Upper lobe of left lung (tissue), 6 donors: ENCODE measurements around the gene MUC21. TPM values are rescaled to one million over a fixed set of nuclear protein-coding genes. Genes with fewer than 3 reads are reported as not detected.

ENCODE experiments used
- ATAC-seq, 2 donors: fragments of 200-7000 bp; cut with Tn5 transposase; one replicate each; pipeline ENCODE4 v1.9.1; 2022; ENCODE audit warnings: mild to moderate bottlenecking in 2 of 2, moderate library complexity in 2 of 2; ENCODE audit not compliant: low FRiP score in 2 of 2
- DNase-seq, 2 donors: peaks; one replicate each; pipeline ENCODE4 v3.0.0-alpha.2; 2019 to 2020
- H3K27ac ChIP-seq, 4 donors: fragments of 200-600 bp; sonication (generic); one replicate each; pipeline ENCODE4 v1.5.1; 2016 to 2019
- H3K27me3 ChIP-seq, 4 donors: fragments of 200-600 bp; sonication (generic); one replicate each; pipeline ENCODE4 v1.5.1; 2017 to 2019
- H3K36me3 ChIP-seq, 4 donors: fragments of 200-600 bp; sonication (generic); one replicate each; pipeline ENCODE4 v1.5.1; 2016 to 2019
- H3K4me1 ChIP-seq, 4 donors: fragments of 200-600 bp; sonication (generic); one replicate each; pipeline ENCODE4 v1.5.1; 2018 to 2019
- H3K4me3 ChIP-seq, 4 donors: fragments of 200-600 bp; sonication (generic); one replicate each; pipeline ENCODE4 v1.5.1; 2017 to 2019; ENCODE audit warnings: mild to moderate bottlenecking in 2 of 4, moderate library complexity in 1 of 4
- H3K9me3 ChIP-seq, 4 donors: fragments of 200-600 bp; sonication (generic); one replicate each; pipeline ENCODE4 v1.5.1; 2018 to 2019
- CTCF ChIP-seq, 6 experiments: fragments of 450-650 bp in 4 of 6; fragments of 200-600 bp in 2 of 6; sonication (generic) in 2 of 6; IDR thresholded peaks; one replicate each; pipeline ENCODE4 v1.5.1; 2016 to 2019; ENCODE audit warnings: antibody characterized with exemption in 6 of 6
- EP300 ChIP-seq, 4 donors: sonication (generic); formaldehyde crosslinking; IDR thresholded peaks; one replicate each; pipeline ENCODE4 v1.5.1; 2017; ENCODE audit warnings: antibody characterized with exemption in 4 of 4, control low read depth in 2 of 4
- POLR2A ChIP-seq, 4 donors: fragments of 450-650 bp; IDR thresholded peaks; one replicate each; pipeline ENCODE4 v1.5.1; 2016 to 2017; ENCODE audit warnings: antibody characterized with exemption in 4 of 4, mild to moderate bottlenecking in 2 of 4
- POLR2AphosphoS5 ChIP-seq, 2 donors: sonication (generic); formaldehyde crosslinking; IDR thresholded peaks; one replicate each; pipeline ENCODE4 v1.5.1; 2017; ENCODE audit warnings: antibody characterized with exemption in 2 of 2
- WGBS, 2 donors: methylation state at CpG; one replicate each; pipeline ENCODE4 v1.1.5; 2017 to 2018; 5-methylcytosine and 5-hydroxymethylcytosine counted together
- total RNA-seq, 6 donors: library from RNA; depleted of rRNA in 4 of 6; stranded (reverse); fragments of >200 nt in 4 of 6; gene quantifications; one replicate each; pipeline versions ENCODE4 v1.1.0 to v1.2.1, GENCODE V29; 2016 to 2021
- donor health status: DM: no; HTN: no; CAD: no; lungs with moderate emphysema.
- donor health status: DM: no; HTN: yes; CAD: no; lungs with severe emphysema.

MUC21 gene
- total RNA-seq, 6 donors from 2014 or later = 2.1 to 5.2 (median 3.6) TPM

GRCh38 chr6:30979141-30979540 is 4.4 kb upstream of the MUC21 start:
- Histone ChIP-seq H3K27me3 (no peaks in the 10 kb centered on the region), H3K4me3 (no peak overlapping the region), H3K4me1 (peaks cover 0 to 17% (median 5%) of the 10 kb centered on the region in 4 donors), H3K36me3 (no peaks in the 10 kb centered on the region), H3K9me3 (no peaks in the 10 kb centered on the region), H3K27ac (no peak overlapping the region)
- ATAC-seq = no peak
- no peak for TF ChIP-seq EP300 (IDR thresholded peaks at IDR 0.05)
- no peak for TF ChIP-seq POLR2A (IDR thresholded peaks at IDR 0.05)
- TF ChIP-seq CTCF (IDR thresholded peaks at IDR 0.05) = no peak
- TF ChIP-seq POLR2AphosphoS5 (IDR thresholded peaks at IDR 0.05) = no peak
- whole genome bisulfite sequencing, 2 donors = 58 to 64% methylated on average over 1 of the region's 1 CpG
- no peak for DNase-seq

GRCh38 chr6:30979690-30980089 is 3.8 kb upstream of the MUC21 start:
- no peaks in the 10 kb centered on the region for H3K9me3 ChIP-seq
- H3K27me3 ChIP-seq = no peaks in the 10 kb centered on the region
- H3K36me3 ChIP-seq = no peaks in the 10 kb centered on the region
- no peak overlapping the region for H3K4me3 ChIP-seq
- H3K27ac ChIP-seq = no peak overlapping the region
- ATAC-seq = no peak
- TF ChIP-seq EP300 (IDR thresholded peaks at IDR 0.05) (no peak), CTCF (IDR thresholded peaks at IDR 0.05) (no peak), POLR2AphosphoS5 (IDR thresholded peaks at IDR 0.05) (no peak), POLR2A (IDR thresholded peaks at IDR 0.05) (no peak)
- H3K4me1 ChIP-seq = peaks cover 0 to 17% (median 5%) of the 10 kb centered on the region in 4 donors
- no peak for DNase-seq
- WGBS, 2 donors = 79 to 84% methylated on average over 4 of the region's 4 CpGs

GRCh38 chr6:30981942-30982772 is 1.4 kb upstream of the MUC21 start:
- Histone ChIP-seq H3K4me1 (peaks cover 0 to 17% (median 5%) of the 10 kb centered on the region in 4 donors), H3K27ac (peak overlapping the region; percentile 8 to 72 (median 31)), H3K27me3 (no peaks in the 10 kb centered on the region), H3K36me3 (no peaks in the 10 kb centered on the region), H3K4me3 (peak overlapping the region in 3 of 4 donors; percentile 7 to 22 (median 12)), H3K9me3 (no peaks in the 10 kb centered on the region)
- peak in 1 of 2 donors; percentile 48 for TF ChIP-seq POLR2AphosphoS5 (IDR thresholded peaks at IDR 0.05)
- peak in 1 of 4 donors; percentile 46 for TF ChIP-seq POLR2A (IDR thresholded peaks at IDR 0.05)
- TF ChIP-seq EP300 (IDR thresholded peaks at IDR 0.05) = peak in 2 of 4 donors; percentile 18 to 49
- peak in 4 of 6 experiments; percentile 8 to 50 (median 28) for TF ChIP-seq CTCF (IDR thresholded peaks at IDR 0.05)
- peak; percentile 76 to 79 for ATAC-seq
- peak in 1 of 2 donors; percentile 72 for DNase-seq
- 12 to 16% methylated on average over 13 of the region's 13 CpGs for WGBS, 2 donors

- Histone ChIP-seq H3K27ac (no peak overlapping the region), H3K4me3 (no peak overlapping the region), H3K36me3 (no peaks in the 10 kb centered on the region), H3K9me3 (no peaks in the 10 kb centered on the region), H3K4me1 (peaks cover 0 to 17% (median 5%) of the 10 kb centered on the region in 4 donors), H3K27me3 (no peaks in the 10 kb centered on the region)
- DNase-seq = peak in 1 of 2 donors; percentile 62
- TF ChIP-seq POLR2A (IDR thresholded peaks at IDR 0.05) (no peak), POLR2AphosphoS5 (IDR thresholded peaks at IDR 0.05) (no peak), CTCF (IDR thresholded peaks at IDR 0.05) (no peak), EP300 (IDR thresholded peaks at IDR 0.05) (no peak)
- 56 to 67% methylated on average over 5 of the region's 5 CpGs for WGBS, 2 donors
- no peak for ATAC-seq
These were observed 2.0 kb downstream of the MUC21 start for GRCh38 chr6:30985490-30985889.
